HuH-7 (cell line): Measurements from ENCODE around the gene COA5.
"Not testable (repeated sequence)": the region's sequence is repeated elsewhere in the genome, so short reads cannot be mapped to it uniquely, and the experiment has no call there.

Experiments
- DNase-seq: peaks from one replicate; pipeline ENCODE4 v3.0.0; 2011; ENCODE audit warnings: low spot score

The COA5 gene

GRCh38 chr2:98606431-98606830 is 1.9 kb downstream of the COA5 start:
- DNase-seq, result no peak

GRCh38 chr2:98605076-98605475 is 3.2 kb downstream of the COA5 start:
- DNase-seq, result no peak

DNA sequence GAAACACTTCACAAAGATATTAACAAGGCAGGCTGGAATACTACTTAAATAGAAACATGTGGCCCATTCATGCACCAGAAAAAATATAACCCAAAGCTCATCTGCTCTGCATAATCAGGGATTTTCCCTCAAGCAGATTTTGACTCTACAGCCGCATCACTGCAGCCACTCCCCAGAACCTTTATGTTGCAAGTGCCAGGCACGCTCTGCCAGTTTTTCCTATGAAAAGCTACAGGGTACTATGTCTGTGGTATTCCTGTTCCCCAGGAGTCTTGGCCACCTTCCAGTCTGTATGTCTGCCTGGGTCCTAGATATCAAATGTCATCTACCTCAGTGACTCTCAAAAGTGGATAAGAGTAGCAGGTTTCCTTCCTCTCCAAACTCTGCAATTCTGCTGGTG is 3.8 kb downstream of the COA5 start:
- DNase-seq, result no peak

GRCh38 chr2:98601532-98602132 is 6.7 kb downstream of the COA5 start:
- peak; percentile 87 for DNase-seq

DNA sequence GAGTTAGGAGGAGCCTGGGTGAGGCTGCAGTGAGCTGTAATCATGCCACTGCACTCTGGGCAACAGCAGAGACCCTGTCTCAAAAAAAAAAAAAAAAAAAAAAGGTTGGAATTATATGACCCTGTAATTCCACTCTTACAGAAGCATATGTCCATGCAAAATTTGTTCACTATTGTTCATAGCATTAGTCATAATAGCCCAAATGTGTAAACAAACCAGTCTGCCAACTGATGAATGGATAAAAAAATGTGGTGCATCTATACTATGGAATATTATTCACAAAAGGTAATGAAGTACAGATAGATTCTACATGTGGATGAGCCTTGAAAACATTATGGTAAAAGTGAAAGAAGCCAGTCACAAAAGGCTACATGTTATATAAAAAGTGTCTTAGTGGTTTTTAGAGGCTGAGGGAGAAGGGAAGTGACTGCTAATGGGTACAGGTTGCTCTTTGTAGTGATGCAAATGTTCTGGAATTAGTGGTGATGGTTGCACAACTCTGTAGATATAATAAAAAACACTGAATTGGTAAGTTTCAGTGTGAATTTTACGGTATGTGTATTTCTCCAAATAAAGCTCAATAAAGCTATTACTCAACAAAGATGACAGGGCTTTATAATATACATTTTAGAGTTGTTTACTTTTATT is 9.4 kb downstream of the COA5 start:
- DNase-seq, result no peak

DNA sequence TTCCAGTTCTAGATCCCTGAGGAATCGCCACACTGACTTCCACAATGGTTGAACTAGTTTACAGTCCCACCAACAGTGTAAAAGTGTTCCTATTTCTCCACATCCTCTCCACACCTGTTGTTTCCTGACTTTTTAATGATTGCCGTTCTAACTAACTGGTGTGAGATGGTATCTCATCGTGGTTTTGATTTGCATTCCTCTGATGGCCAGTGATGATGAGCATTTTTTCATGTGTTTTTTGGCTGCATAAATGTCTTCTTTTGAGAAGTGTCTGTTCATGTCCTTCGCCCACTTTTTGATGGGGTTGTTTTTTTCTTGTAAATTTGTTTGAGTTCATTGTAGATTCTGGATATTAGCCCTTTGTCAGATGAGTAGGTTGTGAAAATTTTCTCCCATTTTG is 13.6 kb downstream of the COA5 start:
- DNase-seq, result not testable (repeated sequence)

DNA sequence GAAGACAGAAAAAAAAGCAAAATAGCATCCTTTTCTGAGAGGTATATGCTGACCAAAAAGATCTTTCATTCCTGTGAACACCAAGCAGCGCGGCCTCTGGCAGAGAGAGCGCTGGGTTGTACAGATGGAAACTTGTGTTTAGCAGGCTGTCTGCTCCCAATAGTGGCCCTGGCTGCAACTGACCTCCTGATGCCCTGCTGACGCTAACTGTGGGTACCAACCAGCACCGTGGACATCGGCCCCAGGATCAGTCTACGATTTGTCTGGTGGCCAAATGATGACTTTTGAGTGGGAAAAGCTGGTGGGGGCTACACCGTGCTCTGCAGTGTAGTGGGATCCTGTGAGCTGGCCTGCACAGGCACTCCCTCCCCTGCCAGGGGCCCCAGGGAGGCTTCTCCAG is 15.7 kb downstream of the COA5 start:
- DNase-seq, result no peak

DNA sequence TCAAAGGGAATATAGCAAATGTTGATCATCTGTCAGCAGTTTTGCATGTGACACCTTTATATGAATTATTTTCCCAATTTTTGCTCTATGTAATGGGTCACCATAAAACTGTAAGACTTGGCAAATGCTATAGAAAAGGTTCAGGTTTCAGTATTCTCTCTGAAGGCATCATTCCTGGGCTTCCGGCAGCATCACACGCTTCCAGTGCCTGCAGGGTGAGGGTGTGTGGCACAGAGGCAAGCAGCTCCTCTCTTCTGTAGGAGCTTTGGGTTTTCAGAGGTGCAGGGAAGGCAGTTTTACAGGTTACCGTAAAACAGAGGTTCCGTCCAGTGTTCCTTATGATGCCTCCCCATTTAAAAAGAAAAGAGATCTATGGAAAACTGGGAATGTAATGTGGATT is 18.8 kb downstream of the COA5 start:
- no peak for DNase-seq

DNA sequence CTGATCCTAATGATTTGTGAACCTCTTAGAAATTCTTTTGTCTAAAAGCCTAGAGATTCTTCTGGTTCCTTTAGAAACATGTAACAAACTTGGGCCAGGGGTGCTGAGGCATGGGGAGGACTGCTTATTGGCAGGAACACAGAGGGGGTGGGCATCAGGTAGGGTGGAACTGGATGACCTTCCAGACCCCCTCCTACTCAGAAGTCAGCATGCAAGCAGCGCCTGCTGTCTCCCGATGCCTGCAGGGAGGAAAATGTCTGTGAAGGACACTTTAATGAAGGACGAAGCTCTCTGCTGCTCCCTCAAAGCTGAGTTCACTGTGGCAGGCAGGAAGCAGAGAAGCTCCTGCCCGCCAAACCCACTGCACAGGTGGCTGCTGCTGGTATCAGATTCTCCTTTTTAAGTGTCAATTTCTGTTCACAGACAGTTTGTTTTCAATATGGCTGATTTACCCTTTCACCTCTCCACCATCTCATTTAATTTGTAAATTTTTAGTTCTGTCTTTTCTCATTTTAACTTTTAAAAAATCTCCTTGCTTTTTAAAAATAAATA is 19.4 kb downstream of the COA5 start:
- DNase-seq, result no peak

DNA sequence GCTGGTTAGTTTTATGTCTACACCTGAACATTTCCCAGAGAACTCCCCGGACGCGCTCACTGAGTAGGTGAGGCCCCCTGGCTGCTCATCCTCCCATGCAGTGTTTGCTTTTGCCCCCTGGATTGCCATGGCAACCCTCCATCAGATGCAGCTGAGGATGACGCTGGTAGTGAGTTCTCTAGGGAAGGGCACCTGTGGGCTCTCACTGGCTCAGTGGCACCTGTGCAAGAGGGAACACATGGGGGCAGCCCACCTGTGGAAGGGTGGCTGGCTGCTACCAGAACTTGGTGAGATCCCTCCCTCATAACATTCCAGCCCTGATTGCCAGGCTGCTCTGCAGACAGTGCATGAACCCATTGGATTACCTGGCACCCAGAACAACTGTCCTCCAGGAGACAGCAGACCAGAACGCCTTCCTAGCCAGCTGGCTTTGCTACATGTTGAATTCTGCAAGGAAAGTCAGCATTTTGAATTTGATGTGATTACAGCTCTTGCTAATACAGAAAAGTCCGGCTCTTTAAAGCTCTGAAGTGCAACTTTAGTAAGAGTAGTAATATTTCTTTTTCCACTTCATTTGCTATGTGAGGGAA is 21.7 kb downstream of the COA5 start:
- DNase-seq, result no peak

DNA sequence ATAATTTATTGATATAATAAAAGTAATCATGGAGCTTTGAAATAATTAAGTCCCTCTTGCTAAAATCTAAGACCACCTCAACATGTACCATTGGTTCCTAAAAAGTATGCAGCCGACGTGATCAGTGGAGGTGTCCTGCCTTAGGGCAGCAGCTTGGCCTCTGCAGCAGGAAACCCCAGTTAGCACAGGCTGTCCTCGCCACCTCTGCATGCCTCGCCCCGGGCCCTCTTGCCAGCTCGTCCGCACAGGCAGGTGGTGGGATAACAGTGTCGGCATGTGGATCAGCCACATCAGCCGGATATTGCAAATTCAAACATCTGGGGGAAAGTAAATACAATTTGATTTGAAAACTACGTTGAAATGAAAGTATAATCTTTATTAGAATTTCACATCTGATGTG is 22.9 kb downstream of the COA5 start:
- no peak for DNase-seq

DNA sequence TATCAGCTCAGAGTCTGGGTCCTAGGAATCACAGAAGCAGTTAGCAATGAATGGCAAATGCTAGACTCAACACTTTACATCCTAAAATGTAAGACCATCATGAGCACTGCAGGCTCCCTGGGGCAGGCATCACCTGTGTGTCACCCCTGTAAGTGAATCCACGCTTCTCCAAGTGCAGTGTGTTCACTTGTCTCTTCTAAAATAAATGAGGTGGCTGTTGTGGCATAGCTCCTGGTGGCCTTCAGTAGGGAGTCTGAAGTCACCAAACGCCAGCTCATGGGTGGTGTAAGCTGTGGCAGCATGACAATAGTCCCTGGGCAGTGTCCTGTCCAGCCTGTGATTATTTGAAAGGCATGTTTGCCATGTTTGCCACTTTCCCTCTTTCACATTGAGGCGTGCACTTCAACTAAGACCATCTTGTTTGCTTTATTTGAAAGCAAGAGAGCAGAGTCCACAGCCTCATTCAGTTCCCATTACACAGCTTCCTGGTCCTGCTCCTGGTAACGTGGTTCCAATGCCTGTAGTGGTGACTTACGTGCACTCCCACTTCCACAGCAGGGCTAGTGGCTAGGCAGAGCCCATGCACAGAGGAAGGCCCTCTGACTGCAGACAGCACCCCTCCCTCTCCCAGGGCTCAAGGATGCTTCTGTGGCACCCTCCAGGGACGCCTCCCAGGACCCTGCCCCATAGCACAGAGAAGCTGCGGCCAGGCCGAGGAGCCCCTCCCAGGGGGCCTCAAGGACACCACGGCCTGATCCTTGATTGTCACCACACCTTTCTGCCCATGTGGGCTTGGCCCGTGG is 24.3 kb downstream of the COA5 start:
- DNase-seq, result peak; percentile 88

DNA sequence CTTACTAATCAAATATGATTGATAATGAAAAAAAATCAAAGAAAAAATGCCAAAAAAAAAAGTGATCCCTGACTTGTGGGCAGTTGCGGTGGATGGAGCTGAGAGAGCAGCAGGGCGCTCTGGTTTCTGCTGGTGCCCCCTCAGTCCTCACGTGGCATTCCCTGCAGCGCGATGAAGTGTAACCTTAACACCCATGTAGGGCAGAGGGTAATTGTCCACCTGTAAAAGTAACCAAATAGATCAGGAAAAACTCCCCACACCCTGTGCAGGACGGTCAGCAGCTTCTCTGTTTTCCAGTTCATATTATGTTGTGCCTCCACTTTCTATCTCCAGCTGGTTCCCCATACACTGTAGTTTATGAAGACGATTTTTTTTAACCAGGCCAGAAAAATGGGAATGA is 25.0 kb downstream of the COA5 start:
- no peak for DNase-seq

DNA sequence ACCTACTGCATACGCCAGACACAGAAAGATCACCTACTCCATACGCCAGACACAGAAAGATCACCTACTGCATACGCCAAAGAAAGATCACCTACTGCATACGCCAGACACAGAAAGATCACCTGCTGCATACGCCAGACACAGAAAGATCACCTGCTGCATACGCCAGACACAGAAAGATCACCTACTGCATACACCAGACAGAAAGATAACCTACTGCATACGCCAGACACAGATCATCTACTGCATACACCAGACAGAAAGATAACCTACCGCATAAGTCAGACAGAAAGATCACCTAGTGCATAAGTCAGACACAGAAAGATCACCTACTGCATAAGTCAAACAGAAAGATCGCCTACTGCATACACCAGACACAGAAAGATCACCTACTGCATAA is 25.8 kb downstream of the COA5 start:
- no peak for DNase-seq

- DNase-seq, result no peak
These were observed 27.5 kb downstream of the COA5 start for GRCh38 chr2:98580656-98581284.

DNA sequence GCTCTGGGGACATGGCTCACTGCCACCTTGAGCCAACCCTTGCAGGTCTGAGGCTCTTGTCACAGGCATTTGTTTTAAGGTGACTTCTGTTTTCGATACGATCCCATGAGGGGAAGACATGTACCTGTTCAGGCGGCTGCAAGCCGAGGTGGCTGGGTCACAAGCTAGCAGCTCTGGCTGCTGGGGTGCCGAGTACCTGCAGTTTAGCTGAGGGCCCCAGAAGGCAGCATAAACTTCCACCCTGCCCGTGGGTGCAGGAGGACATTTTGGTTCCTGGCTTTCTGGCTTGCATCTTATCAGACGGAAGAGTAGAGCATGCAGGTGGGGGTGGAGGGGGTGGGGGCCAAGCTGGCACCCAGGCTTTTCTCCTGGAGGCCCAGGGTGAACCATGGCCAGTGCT is 28.4 kb downstream of the COA5 start:
- no peak for DNase-seq

GRCh38 chr2:98578231-98578630 is 30.1 kb downstream of the COA5 start:
- DNase-seq, result no peak

DNA sequence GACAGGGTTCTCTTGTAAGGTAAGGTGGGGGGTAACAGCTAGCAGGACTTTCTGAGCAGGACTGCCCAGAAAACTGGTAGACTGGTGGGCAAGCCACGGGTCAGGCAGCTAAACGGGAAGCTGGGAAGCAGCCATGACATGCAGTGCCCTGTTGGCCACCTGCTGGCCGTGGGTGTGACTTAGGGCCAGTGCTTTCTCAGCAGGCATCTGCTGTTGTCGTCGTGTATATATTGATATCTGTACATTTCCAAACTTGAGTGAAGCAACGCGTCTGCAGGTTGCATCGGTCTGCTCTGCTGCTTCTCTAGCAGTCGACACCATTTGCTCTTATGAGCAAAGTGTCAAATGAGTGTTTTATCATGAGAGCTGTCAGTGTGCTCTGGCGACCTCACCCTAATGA is 31.0 kb downstream of the COA5 start:
- DNase-seq, result no peak

DNA sequence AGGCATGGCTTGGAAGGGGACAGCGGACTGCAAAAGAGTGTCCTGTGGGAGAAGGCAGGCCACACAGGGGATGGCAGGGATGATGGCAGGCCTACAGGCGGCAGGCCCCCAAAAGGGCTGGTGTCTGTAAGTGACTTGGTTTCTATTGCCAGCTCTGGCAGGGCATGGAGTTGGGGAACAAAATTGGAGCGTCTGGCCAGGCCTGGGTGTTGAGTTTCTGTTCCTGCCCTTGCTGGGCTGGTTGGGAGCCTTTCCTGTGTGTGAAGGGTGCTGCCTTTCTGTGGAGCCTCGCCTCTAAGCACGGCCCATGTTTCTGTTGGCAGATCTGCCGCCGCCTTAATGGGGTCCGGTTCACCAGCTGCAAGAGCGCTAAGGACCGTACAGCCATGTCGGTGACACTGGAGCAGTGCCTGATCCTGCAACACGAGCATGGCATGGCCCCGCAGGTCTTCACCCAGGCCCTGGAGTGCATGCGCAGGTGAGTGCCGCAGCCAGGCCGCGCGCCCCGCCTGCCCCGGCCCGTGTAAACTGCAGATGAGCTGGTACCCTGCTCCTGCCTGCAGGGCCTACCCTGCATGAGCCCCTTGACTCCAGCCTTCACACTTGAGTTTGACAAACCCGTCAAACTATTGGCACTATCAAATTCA is 31.5 kb downstream of the COA5 start:
- no peak for DNase-seq

DNA sequence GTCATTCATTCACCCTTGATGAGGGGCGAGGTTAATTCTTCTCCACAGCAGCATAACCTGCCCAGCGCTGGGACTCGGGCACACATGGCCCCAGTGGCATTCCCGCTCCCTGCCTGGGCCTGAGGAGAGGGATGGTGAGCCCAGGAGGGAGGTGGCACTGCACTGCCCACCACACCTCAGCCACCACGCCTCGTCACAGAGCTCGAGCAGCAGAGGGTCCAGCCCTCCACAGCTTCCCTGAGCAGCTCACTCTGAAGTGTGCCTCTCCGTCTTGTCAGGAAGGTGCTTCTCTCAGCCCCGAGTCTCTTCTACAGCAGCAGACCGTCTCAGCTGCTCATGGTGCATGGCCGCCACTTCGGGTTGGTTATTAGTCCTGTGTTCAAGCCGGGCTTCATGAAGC is 34.9 kb downstream of the COA5 start:
- DNase-seq, result no peak

DNA sequence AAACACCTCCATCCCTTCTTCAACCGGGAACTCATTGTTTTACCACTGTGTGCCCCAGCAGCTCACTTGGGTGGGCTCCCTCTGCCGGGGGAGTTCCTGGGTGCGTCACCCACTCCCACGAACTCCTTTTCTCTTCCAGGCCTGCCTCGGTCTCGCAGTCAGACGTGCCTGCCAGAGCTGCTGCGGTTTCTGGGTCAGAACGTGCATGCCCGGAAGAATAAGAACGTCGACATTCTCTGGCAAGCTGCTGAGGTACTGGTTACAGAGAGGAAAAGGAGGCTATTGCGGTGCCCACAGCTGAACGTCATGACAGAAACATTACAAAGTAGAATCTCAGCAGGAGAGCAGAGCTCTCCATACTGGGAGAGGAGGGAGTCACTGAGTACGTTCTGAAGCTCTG is 35.6 kb downstream of the COA5 start:
- no peak for DNase-seq

DNA sequence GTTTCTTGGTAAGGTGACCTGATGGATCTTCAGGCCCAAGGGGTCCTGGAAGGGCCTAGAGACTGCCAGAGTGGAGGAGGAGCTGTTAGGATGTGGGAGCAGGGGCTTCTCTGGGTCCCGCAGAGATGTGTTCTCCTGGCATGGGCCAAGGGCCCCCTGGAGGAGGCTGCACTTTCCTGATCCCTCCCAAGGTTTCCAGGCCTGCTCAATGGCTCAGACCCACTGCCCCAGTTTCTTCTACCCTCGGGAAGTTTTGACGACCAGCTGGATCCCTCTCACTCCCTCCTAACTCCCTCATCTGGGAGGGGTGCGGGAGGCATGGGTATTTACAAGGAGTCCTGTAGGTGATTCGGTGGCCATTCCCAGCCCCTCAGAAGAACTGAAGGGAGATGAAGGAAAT is 36.1 kb downstream of the COA5 start:
- DNase-seq, result no peak
